GM12878 (cell line): ENCODE data around the gene KIAA1217. TPM values are rescaled to one million over a fixed set of nuclear protein-coding genes. Genes with fewer than 3 reads are reported as not detected.

Experiments
- ATAC-seq: fragments of 200-7000 bp; cut with Tn5 transposase; 3 replicates; pipeline ENCODE4 v1.9.1; 2020; ENCODE audit warnings: mild to moderate bottlenecking, moderate library complexity
- BruUV-seq: library from RNA; stranded (reverse); fragments of 400-500 nt; replicated peaks from 2 replicates; lab custom pipeline; 2021; lab: Mats Ljungman, UMichigan
- CTCF ChIA-PET: fragments of 300-600 bp; sonication (Branson Sonifier 250); formaldehyde crosslinking; extraction: SDS; loops from one replicate; lab custom pipeline; 2021; ENCODE audit warnings: inconsistent platforms; lab: Yijun Ruan, JAX
- POLR2A ChIA-PET: fragments of 350-600 bp; formaldehyde crosslinking; extraction: SDS; loops from one replicate; lab custom pipeline; 2021; ENCODE audit warnings: inconsistent platforms; lab: Charles Lee
- RAD21 ChIA-PET: fragments of 300-600 bp; sonication (Branson Sonifier 250); formaldehyde crosslinking; loops from one replicate; lab custom pipeline; 2023; ENCODE audit warnings: antibody characterized with exemption; ENCODE audit not compliant: unreplicated experiment; lab: Charles Lee
- SMC1A ChIA-PET: fragments of 300-600 bp; sonication (Branson Sonifier 250); formaldehyde crosslinking; loops from one replicate; lab custom pipeline; 2023; ENCODE audit not compliant: unreplicated experiment, uncharacterized antibody; lab: Charles Lee
- DNase-seq: peaks from one replicate; pipeline ENCODE4 v3.0.0-alpha.2; 2011; ENCODE audit warnings: low read depth, low spot score
- FAIRE-seq: peaks from 3 replicates; lab custom pipeline; 2011; peaks lifted over from hg19 to GRCh38; lab: Jason Lieb, UNC
- H2AFZ ChIP-seq: 2 replicates; pipeline ENCODE4 v1.6.0; 2011; ENCODE audit warnings: low read depth, low read length, control low read depth; ENCODE audit not compliant: control insufficient read depth
- H3K27ac ChIP-seq: 2 replicates; pipeline ENCODE4 v1.5.1; 2011; ENCODE audit warnings: control low read depth; ENCODE audit not compliant: control insufficient read depth, insufficient read depth
- H3K27me3 ChIP-seq, 2 experiments: replicated peaks in 1 of 2; 2 replicates each; pipeline versions ENCODE4 v1.6.0 to v1.6.1; 2011; ENCODE audit warnings: low read length in 1 of 2; ENCODE audit not compliant: control insufficient read depth in 2 of 2, insufficient read depth in 2 of 2
- H3K36me3 ChIP-seq, 2 experiments: 2 replicates each; pipeline ENCODE4 v1.5.1; 2011; ENCODE audit warnings: low read length in 1 of 2; ENCODE audit not compliant: control insufficient read depth in 2 of 2, insufficient read depth in 2 of 2
- H3K4me1 ChIP-seq: 2 replicates; pipeline ENCODE4 v1.6.1; 2011; ENCODE audit warnings: mild to moderate bottlenecking, low read length, moderate library complexity, mixed read lengths; ENCODE audit not compliant: control insufficient read depth, insufficient read depth
- H3K4me2 ChIP-seq: 2 replicates; pipeline ENCODE4 v1.6.0; 2011; ENCODE audit warnings: control low read depth; ENCODE audit not compliant: control insufficient read depth, insufficient read depth
- H3K4me3 ChIP-seq: fragments of 200-600 bp; sonication (generic); 2 replicates; pipeline ENCODE4 v1.5.1; 2016
- H3K79me2 ChIP-seq: 2 replicates; pipeline ENCODE4 v1.6.0; 2011; ENCODE audit warnings: low read length; ENCODE audit not compliant: control insufficient read depth, insufficient read depth
- H3K9ac ChIP-seq: 2 replicates; pipeline ENCODE4 v1.8.0; 2011; ENCODE audit warnings: low read length, control low read depth, mixed read lengths; ENCODE audit not compliant: control insufficient read depth, insufficient read depth
- H3K9me3 ChIP-seq: replicated peaks from 3 replicates; pipeline ENCODE4 v1.5.1; 2011; ENCODE audit warnings: mild to moderate bottlenecking, low read length; ENCODE audit not compliant: control insufficient read depth, insufficient read depth
- H4K20me1 ChIP-seq: 2 replicates; pipeline ENCODE4 v1.6.0; 2011; ENCODE audit not compliant: control insufficient read depth, insufficient read depth
- ATF3 ChIP-seq: IDR thresholded peaks from 2 replicates; pipeline ENCODE4 v1.6.1; 2011; ENCODE audit warnings: low read depth, mild to moderate bottlenecking, low read length, moderate library complexity, borderline replicate concordance; ENCODE audit errors: extremely low read depth
- BMI1 ChIP-seq: fragments of 450-650 bp; IDR thresholded peaks from 2 replicates; pipeline ENCODE4 v1.6.1; 2016; ENCODE audit warnings: mild to moderate bottlenecking, moderate library complexity, borderline replicate concordance
- CTCF ChIP-seq, 3 experiments: IDR thresholded peaks in 2 of 3; conservative IDR thresholded peaks in 1 of 3; 2 replicates each; pipeline ENCODE4 v1.5.1; 2011; ENCODE audit warnings: low read depth in 3 of 3, low read length in 3 of 3, mild to moderate bottlenecking in 3 of 3, control low read depth in 2 of 3, moderate library complexity in 2 of 3, inconsistent platforms in 1 of 3, mixed read lengths in 1 of 3; ENCODE audit not compliant: control insufficient read depth in 2 of 3, insufficient read depth in 1 of 3; ENCODE audit errors: extremely low read depth in 1 of 3
- FOXM1 ChIP-seq: IDR thresholded peaks from 2 replicates; pipeline ENCODE4 v1.6.1; 2012; ENCODE audit warnings: low read depth, mild to moderate bottlenecking, inconsistent platforms, low read length, moderate library complexity
- MAX ChIP-seq: IDR thresholded peaks from 2 replicates; pipeline ENCODE4 v1.6.1; 2012; ENCODE audit warnings: low read depth, low read length, improper control_type of control experiment
- MEF2B ChIP-seq: fragments of 450-650 bp; IDR thresholded peaks from 2 replicates; pipeline ENCODE4 v1.6.1; 2018; ENCODE audit warnings: mild to moderate bottlenecking, moderate library complexity; ENCODE audit not compliant: partially characterized antibody, poor library complexity, severe bottlenecking
- MTA2 ChIP-seq: fragments of 450-650 bp; IDR thresholded peaks from 2 replicates; pipeline ENCODE4 v1.6.1; 2016; ENCODE audit warnings: low read depth, mild to moderate bottlenecking, moderate library complexity
- NFIC ChIP-seq: IDR thresholded peaks from 2 replicates; pipeline ENCODE4 v1.6.1; 2012; ENCODE audit warnings: low read depth, mild to moderate bottlenecking, inconsistent platforms, low read length, moderate library complexity
- NFYB ChIP-seq: IDR thresholded peaks from 2 replicates; pipeline ENCODE4 v1.6.1; 2011; ENCODE audit warnings: low read depth, mild to moderate bottlenecking, low read length, improper control_type of control experiment, moderate library complexity; ENCODE audit not compliant: insufficient read depth
- NR2C2 ChIP-seq: IDR thresholded peaks from 2 replicates; pipeline ENCODE4 v1.6.1; 2011; ENCODE audit warnings: borderline replicate concordance, low read depth; ENCODE audit not compliant: control insufficient read depth, insufficient read length
- SMC3 ChIP-seq: IDR thresholded peaks from 2 replicates; pipeline ENCODE4 v1.6.1; 2011; ENCODE audit warnings: low read length, improper control_type of control experiment, borderline replicate concordance
- TBL1XR1 ChIP-seq: IDR thresholded peaks from 2 replicates; pipeline ENCODE4 v1.6.1; 2012; ENCODE audit warnings: low read depth, low read length, improper control_type of control experiment
- TCF12 ChIP-seq: IDR thresholded peaks from 2 replicates; pipeline ENCODE4 v1.6.1; 2011; ENCODE audit warnings: low read depth, mild to moderate bottlenecking, low read length
- ZBED1 ChIP-seq: IDR thresholded peaks from 2 replicates; pipeline ENCODE4 v1.6.1; 2016; ENCODE audit warnings: borderline replicate concordance
- WGBS: methylation state at CpG from one replicate; pipeline ENCODE4 v1.1.6; 2016; ENCODE audit warnings: low lambda C conversion rate; ENCODE audit not compliant: insufficient replicate concordance, insufficient coverage; ENCODE audit errors: missing lambda C conversion rate; 5-methylcytosine and 5-hydroxymethylcytosine counted together
- in situ Hi-C: fragments of 300-500 bp; cut with MboI; formaldehyde crosslinking; loops from 9 replicates; pipeline ENCODE4 v1.14.3; 2018; ENCODE audit warnings: mixed read lengths
- intact Hi-C: fragments of 100-400 bp; cut with micrococcal nuclease; formaldehyde crosslinking; loops from one replicate; pipeline ENCODE4 v1.14.2; 2022; ENCODE audit not compliant: unreplicated experiment
- polyA plus RNA-seq, 11 experiments: library from polyadenylated mRNA; depleted of rRNA in 4 of 11; unstranded in 6 of 11; stranded (reverse) in 5 of 11; fragments of >200 nt; fragmentation: Nextera tagmentation in 4 of 11; fragmentation: Illumina TruSeq in 1 of 11; extraction: Ambion mirVana in 4 of 11; extraction: Trizol in 1 of 11; gene quantifications; 1 replicate in 1 of 11; 2 replicates in 10 of 11; pipeline versions ENCODE4 v1.2.1 to v1.2.3, GENCODE V29; 2011 to 2016; ENCODE audit warnings: inconsistent platforms in 2 of 11, missing spikeins in 2 of 11, low read depth in 1 of 11
- total RNA-seq, 4 experiments: library from RNA; depleted of rRNA in 3 of 4; stranded (reverse); fragments of >200 nt in 3 of 4; fragmentation: Illumina TruSeq in 1 of 4; extraction: Trizol in 1 of 4; gene quantifications; 2 replicates each; pipeline versions ENCODE4 v1.2.1 to v1.2.3, GENCODE V29; 2013 to 2021

Gene KIAA1217
- total and polyA plus RNA-seq, 10 of the 15 experiments (the other 5 are each of a cell fraction or from before 2014, with no cell fraction given) = 0.57 to 3.8 (median 2.1) TPM

GRCh38 chr10:24435374-24435773 lies 226.4 kb downstream of the KIAA1217 start:
- CTCF ChIA-PET = interaction anchor here (0.6 to 1.0 kb wide), 4 partner anchors 9 to 1276 kb away, joined by 3 to 6 read pairs (median 4); no protein-coding TSS in a partner anchor
- no peak for ATAC-seq
- no peak for FAIRE-seq
- Histone ChIP-seq H4K20me1 (no peaks in the 10 kb centered on the region), H3K27me3 (no peaks in the 10 kb centered on the region), H2AFZ (no peak overlapping the region), H3K4me2 (no peak overlapping the region), H3K9ac (no peak overlapping the region), H3K4me3 (no peak overlapping the region), H3K36me3 (no peaks in the 10 kb centered on the region), H3K79me2 (no peaks in the 10 kb centered on the region), H3K9me3 (no peaks in the 10 kb centered on the region), H3K27ac (no peak overlapping the region), H3K4me1 (no peaks in the 10 kb centered on the region)
- TF ChIP-seq MAX (no peak), NFYB (no peak), MTA2 (no peak), TBL1XR1 (no peak), TCF12 (no peak), NR2C2 (no peak), SMC3 (no peak), NFIC (no peak), CTCF (IDR thresholded peaks at IDR 0.05 in 2 of 3, conservative IDR thresholded peaks at IDR 0.05 in 1 of 3; ENCODE audit: control insufficient read depth in 2 of 3, extremely low read depth in 1 of 3, insufficient read depth in 1 of 3, low read depth in 3 of 3, low read length in 3 of 3) (no peak), FOXM1 (no peak), ATF3 (no peak), BMI1 (no peak), ZBED1 (no peak), MEF2B (no peak)
- POLR2A ChIA-PET = no interaction called here
- RAD21 ChIA-PET = no interaction called here
- in situ Hi-C loops = no loop called here
- no TSS peak for BruUV-seq
- no peak for DNase-seq
- intact Hi-C loops = no loop called here
- WGBS = 38% methylated on average over 1 of the region's 1 CpG
- SMC1A ChIA-PET = interaction anchor here (1.0 kb wide), 1 partner anchor 82 kb away, joined by 3 read pairs; no protein-coding TSS in a partner anchor
